Right cardiac atrium (tissue), 5 donors: ENCODE measurements around the gene ATP6V0A4. TPM values are rescaled to one million over a fixed set of nuclear protein-coding genes. Genes with fewer than 3 reads are reported as not detected.

Experiments
- ATAC-seq, 2 donors: fragments of 200-7000 bp; cut with Tn5 transposase; one replicate each; pipeline versions ENCODE4 v1.8.0 to v1.9.1; 2020; ENCODE audit warnings: moderate library complexity in 2 of 2, mild to moderate bottlenecking in 1 of 2
- DNase-seq, 3 donors: peaks; one replicate each; pipeline ENCODE4 v3.0.0-alpha.2; 2020
- H3K27ac ChIP-seq: one replicate; pipeline ENCODE4 v1.5.1; 2013; ENCODE audit warnings: mild to moderate bottlenecking, low read length, control low read depth, moderate library complexity
- H3K27me3 ChIP-seq: one replicate; pipeline ENCODE4 v1.6.1; 2013; ENCODE audit not compliant: control insufficient read depth, insufficient read depth
- H3K4me1 ChIP-seq: one replicate; pipeline ENCODE4 v1.6.1; 2013; ENCODE audit warnings: low read length; ENCODE audit not compliant: control insufficient read depth, insufficient read depth
- H3K4me3 ChIP-seq: one replicate; pipeline ENCODE4 v1.5.1; 2013; ENCODE audit warnings: low read length, control low read depth
- H3K9me3 ChIP-seq: one replicate; pipeline ENCODE4 v1.6.1; 2013; ENCODE audit warnings: low read length; ENCODE audit not compliant: control insufficient read depth
- WGBS: extraction: QIAGEN DNeasy Blood & Tissue Kit; methylation state at CpG from one replicate; pipeline ENCODE4 v1.1.7; 2013; 5-methylcytosine and 5-hydroxymethylcytosine counted together
- intact Hi-C, 4 donors: fragments of 100-400 bp; cut with DNase I; formaldehyde crosslinking; loops; one replicate each; pipeline versions ENCODE4 v1.11.0 to v1.14.0; 2022 to 2023
- polyA plus RNA-seq: library from polyadenylated mRNA; stranded (reverse); fragments of 200-250 nt; gene quantifications from one replicate; pipeline ENCODE4 v1.2.3, GENCODE V29; 2013
- total RNA-seq, 4 donors: library from RNA; stranded (reverse); fragmentation: NEBNext Ultra II Directional; extraction: Animal tissue kit (Norgen Biotek cat#: 25700); gene quantifications; one replicate each; pipeline ENCODE4 v1.2.1, GENCODE V29; 2021
- donor health status: healthy with polysubstance abuse.
- donor health status: DM: no; HTN: yes; CAD: no.
- donor health status: DM: no; HTN: no; CAD: no.
- donor health status: DM: no; HTN: yes; CAD: no; lungs with severe emphysema.
- donor health status: DM: yes; HTN: yes; CAD: no.

The ATP6V0A4 gene
- total and polyA plus RNA-seq, 5 donors: not detected

DNA sequence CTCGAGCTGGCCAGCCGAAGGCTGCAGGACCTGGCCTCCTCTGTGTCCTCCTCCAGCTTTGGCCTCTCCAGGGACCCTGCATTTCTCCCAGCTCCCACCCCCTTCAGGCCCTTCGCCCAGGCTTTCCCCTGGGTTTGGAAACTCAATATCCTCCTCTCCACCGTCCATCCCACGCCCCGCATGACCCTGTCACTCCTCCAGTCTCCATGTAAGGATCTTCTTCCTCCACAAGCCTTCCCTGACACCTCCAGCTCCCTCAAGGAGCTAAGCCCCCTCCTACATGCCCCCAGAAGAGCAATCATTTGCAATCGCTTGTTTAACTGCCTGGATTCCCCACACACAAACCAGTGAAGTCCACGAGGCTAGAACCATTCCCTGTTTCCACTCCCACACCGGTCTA, 24.8 kb downstream of the ATP6V0A4 start:
- ATAC-seq (no peak), DNase-seq (no peak)
- Histone ChIP-seq H3K4me1 (no peaks in the 10 kb centered on the region), H3K4me3 (no peak overlapping the region), H3K27me3 (no peaks in the 10 kb centered on the region), H3K27ac (no peak overlapping the region), H3K9me3 (no peaks in the 10 kb centered on the region)
- 75% methylated on average over 9 of the region's 9 CpGs for WGBS
- intact Hi-C loops: no loop called here

DNA sequence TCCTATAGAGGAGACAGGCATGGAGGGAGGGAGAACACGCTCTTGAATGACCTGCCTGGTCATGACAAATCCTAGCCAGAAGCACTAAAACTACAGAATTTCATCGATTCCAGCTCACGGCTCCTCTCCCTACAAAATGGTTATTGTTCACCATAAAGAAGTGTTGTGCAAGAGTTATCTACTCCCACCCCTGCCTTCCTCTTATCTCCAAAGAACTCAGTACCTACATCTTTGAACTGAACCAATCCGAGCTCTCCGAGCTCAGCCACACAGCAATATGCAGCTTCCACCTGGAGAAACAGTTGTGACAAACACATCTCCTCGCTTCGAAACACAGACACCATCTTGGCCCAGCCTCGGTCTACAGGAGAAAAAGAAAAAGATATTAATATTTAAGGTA, 27.1 kb downstream of the ATP6V0A4 start:
- 84% methylated on average over 8 of the region's 8 CpGs for WGBS

DNA sequence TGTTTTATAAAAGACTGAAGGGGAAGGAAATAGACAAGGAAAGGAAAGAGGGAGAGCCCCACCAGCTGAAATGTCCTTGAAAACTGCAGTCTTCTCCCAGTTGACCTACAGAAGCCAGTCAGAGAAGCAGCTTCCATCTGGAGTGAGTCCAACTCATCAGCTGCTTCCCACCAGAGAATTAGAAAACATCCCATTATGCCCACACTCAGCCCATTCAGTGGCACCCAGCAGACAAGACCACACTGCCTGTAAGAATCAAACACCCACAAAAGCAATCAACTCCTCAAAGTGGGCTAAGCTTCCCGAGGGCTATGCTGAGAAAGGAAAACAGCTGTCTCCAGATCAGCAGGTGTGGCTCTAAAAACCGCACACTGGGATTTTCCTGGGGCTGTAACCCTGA, 29.8 kb downstream of the ATP6V0A4 start:
- no peak overlapping the region for H3K27ac ChIP-seq
- no peaks in the 10 kb centered on the region for H3K27me3 ChIP-seq
- WGBS: 71% methylated on average over 2 of the region's 2 CpGs
- no peaks in the 10 kb centered on the region for H3K4me1 ChIP-seq
- DNase-seq: no peak
- no peak overlapping the region for H3K4me3 ChIP-seq
- no peak for ATAC-seq
- intact Hi-C loops: no loop called here
- no peaks in the 10 kb centered on the region for H3K9me3 ChIP-seq

More for the DNA sequence above, 27.1 kb downstream of the ATP6V0A4 start:
- H3K27me3 ChIP-seq: no peaks in the 10 kb centered on the region
- no peak for ATAC-seq
- intact Hi-C loops: no loop called here
- H3K4me1 ChIP-seq: no peaks in the 10 kb centered on the region
- no peak for DNase-seq
- H3K4me3 ChIP-seq: no peak overlapping the region
- no peak overlapping the region for H3K27ac ChIP-seq
- no peaks in the 10 kb centered on the region for H3K9me3 ChIP-seq

DNA sequence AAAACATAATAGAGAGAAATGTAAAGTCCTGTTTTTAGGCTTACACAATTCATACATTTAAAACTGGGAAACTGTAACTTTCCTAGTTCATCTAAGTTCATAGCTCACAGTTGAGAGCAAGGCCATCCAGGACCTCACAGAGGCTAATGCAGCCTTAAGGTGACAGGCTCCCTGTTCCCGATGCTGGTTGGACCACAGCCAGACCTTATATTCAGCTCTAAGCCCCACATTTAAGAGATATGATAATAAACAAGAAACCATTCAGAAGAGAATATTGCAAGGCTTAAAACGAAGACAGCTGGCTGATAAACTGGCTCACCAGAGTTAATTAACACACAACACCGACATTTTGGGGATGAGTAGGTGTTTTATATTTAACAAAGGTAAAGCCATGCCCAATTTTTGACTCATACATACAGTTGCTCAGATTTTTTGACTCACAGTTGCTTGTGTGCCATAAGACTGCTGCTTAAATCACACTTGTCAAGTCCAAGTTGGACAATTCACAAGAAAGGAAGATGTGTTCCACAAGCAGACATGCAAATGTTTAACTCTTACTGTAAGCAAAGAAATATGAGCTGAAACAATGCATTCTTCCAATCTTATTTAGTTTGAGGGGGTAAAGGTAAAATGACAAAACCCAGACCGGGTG, 41.3 kb downstream of the ATP6V0A4 start:
- H3K4me1 ChIP-seq: no peaks in the 10 kb centered on the region
- ATAC-seq: no peak
- no peak overlapping the region for H3K27ac ChIP-seq
- DNase-seq: no peak
- no peaks in the 10 kb centered on the region for H3K9me3 ChIP-seq
- H3K4me3 ChIP-seq: no peak overlapping the region
- intact Hi-C loops: no loop called here
- H3K27me3 ChIP-seq: no peaks in the 10 kb centered on the region
- WGBS: 47% methylated on average over 4 of the region's 4 CpGs

DNA sequence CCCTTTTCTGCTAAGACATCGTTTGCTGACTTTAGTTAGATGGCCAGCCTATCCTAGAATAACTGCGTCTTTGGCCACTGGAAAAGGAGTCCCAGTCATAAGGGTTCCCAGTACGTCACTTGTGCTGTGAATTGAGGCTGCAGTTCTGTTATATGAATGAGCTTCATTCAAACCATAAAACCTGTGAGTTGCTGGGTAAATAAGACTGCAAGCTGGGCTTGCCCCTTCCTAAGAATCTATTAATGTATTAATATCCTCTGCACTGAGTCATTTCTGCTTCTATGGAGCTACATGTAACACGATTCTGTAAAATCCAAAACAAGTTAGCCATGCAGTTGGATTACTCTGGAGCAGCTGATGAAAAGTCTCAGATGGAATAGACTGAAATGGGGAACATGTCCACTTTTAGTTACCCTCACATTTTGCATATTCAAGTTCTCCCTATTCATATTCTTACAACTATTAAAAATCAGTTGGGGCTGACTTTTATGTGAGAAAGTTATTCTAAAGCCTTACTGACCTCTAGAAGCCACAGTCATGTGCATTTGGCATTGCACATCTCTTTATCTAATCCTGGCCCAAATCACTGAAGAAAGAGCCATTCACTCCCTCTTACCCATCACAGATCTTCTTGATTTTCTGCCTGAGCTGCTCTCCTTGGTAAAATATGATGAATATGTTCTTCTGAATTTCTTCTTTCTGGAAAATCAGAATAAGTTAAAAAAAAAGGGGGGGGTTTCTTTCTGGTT, 42.0 kb downstream of the ATP6V0A4 start:
- intact Hi-C loops: no loop called here
- H3K27me3 ChIP-seq: no peaks in the 10 kb centered on the region
- H3K4me1 ChIP-seq: no peaks in the 10 kb centered on the region
- WGBS: 63% methylated on average over 4 of the region's 4 CpGs
- no peak overlapping the region for H3K4me3 ChIP-seq
- DNase-seq: no peak
- H3K27ac ChIP-seq: no peak overlapping the region
- no peaks in the 10 kb centered on the region for H3K9me3 ChIP-seq
- no peak for ATAC-seq

DNA sequence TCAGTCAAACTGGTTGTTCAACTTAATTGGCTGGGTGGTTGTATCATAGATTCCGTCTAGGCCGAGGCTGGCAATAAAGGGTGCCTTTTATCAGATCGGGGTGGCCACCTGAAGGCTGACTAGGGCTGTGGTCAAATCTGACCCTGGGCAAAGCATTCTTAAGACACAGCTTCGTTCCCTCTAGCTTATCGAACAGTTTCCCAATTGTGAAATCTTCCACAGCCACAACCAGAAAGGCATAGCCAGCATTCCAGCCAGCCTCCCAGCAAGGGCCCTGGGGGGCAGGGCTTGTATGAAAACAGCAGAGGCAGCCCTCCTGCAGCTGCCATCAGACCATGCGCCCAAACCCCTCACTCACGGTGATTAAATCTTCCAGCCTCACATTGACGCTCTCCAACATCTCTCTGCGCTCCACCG, 42.7 kb downstream of the ATP6V0A4 start:
- ATAC-seq (no peak), DNase-seq (no peak)
- no peaks in the 10 kb centered on the region for H3K27me3 ChIP-seq
- H3K9me3 ChIP-seq: no peaks in the 10 kb centered on the region
- no peaks in the 10 kb centered on the region for H3K4me1 ChIP-seq
- 81% methylated on average over 10 of the region's 10 CpGs for WGBS
- H3K27ac ChIP-seq: no peak overlapping the region
- no peak overlapping the region for H3K4me3 ChIP-seq
- intact Hi-C loops: no loop called here

DNA sequence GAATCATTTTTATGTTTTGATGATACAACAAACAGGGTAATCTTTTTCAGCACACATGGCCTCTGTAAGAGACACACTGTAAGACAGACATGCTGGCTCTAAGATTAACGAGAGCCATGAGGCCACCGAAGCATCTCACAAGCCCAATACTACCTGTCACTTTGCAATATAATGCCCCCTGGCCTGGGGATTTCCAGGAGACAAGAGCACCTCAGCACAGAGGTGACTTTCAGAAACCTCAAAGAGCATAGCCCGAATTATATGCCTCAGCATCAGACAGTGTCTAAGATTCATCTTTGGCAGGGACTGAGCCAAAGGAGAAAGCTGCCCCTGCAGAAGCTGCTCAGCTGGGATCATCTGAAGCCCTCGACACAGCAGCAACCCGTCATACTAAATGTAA, 44.4 kb downstream of the ATP6V0A4 start:
- H3K4me1 ChIP-seq: no peaks in the 10 kb centered on the region
- WGBS: 80% methylated on average over 5 of the region's 5 CpGs
- no peaks in the 10 kb centered on the region for H3K9me3 ChIP-seq
- no peaks in the 10 kb centered on the region for H3K27me3 ChIP-seq
- H3K27ac ChIP-seq: no peak overlapping the region
- DNase-seq (no peak), ATAC-seq (no peak)
- H3K4me3 ChIP-seq: no peak overlapping the region
- intact Hi-C loops: no loop called here

DNA sequence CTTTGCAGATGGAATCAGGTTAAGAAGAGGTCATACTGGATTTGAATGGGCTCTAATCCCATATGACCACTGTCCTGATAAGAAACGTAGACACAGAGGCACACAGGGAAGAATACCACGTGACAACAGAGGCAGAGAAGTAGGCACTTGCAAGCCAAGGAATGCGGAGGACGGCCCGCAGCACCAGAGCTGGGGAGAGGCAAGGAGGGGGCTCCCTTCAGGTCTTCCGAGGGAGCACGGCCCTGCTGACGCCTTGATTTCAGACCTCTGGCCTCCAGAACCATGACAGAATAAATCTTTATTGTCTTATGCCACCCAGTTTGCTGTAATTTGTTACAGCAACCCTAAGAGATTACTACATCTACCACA, 44.9 kb downstream of the ATP6V0A4 start:
- WGBS: 47% methylated on average over 8 of the region's 8 CpGs
- H3K9me3 ChIP-seq: no peaks in the 10 kb centered on the region
- no peak overlapping the region for H3K4me3 ChIP-seq
- DNase-seq: no peak
- H3K4me1 ChIP-seq: no peaks in the 10 kb centered on the region
- intact Hi-C loops: no loop called here
- H3K27ac ChIP-seq: no peak overlapping the region
- no peak for ATAC-seq
- no peaks in the 10 kb centered on the region for H3K27me3 ChIP-seq

DNA sequence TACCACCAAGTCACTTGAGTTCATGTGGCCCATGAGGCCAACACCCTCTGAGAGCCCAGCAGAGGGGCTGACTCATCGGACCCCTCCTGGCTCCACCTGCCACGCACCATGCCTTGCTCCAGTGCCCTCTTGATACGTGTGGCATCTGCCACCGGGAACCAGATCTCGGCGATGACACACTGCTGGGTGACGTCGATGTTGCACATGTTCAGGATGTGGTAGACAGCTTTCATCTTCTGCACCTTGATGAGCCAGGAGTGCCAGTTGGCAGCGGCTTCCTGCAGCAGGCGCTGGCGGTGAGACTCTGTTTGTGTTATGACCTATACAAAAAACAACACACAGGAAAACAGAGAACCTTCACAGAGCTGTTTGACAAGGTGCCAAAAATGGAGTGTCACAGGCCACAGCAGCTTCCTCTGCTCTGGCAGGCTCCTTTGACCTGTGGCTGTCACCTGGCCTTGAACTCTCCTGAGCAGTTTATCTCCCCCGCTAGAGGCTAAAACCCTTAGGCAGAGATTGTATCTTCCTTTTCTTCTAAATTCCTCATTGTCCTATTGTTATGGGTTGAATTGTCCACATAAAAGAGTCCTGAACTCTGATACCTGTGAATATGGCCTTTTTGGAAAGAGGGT, 45.4 kb downstream of the ATP6V0A4 start:
- no peaks in the 10 kb centered on the region for H3K4me1 ChIP-seq
- no peaks in the 10 kb centered on the region for H3K9me3 ChIP-seq
- H3K27ac ChIP-seq: no peak overlapping the region
- peak; percentile 15 to 64 (median 52) for DNase-seq
- WGBS: 39% methylated on average over 12 of the region's 12 CpGs
- peak in 1 of 2 donors; percentile 54 for ATAC-seq
- no peaks in the 10 kb centered on the region for H3K27me3 ChIP-seq
- no peak overlapping the region for H3K4me3 ChIP-seq
- intact Hi-C loops: no loop called here

DNA sequence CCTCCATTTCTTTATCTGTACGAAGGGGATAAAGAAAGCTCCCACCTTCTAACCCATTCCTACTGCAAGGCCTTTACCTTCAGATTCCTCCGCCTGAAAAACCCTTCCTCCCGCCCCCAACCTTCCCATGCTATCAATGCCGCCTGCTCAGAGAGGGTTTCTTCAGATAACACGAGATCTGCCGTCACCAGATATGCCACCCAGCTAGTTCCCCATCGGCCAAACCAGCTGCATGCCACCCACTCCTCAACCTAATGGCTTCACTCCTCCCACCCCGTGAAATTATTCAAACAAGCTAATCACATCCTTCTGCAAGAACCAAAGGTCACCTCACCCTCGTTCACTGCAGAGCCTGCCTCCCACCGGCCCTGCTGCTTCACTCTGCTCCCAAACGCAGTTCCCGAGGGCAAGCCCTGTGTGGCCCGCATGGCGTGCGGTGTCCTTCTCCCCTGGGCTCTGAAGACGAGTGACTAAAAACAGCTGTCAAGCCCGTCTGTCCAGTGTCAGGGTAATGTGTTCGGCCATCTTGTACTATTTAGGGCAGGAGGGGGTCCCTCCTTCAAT, 47.0 kb downstream of the ATP6V0A4 start:
- ATAC-seq: no peak
- WGBS: 66% methylated on average over 18 of the region's 18 CpGs

DNA sequence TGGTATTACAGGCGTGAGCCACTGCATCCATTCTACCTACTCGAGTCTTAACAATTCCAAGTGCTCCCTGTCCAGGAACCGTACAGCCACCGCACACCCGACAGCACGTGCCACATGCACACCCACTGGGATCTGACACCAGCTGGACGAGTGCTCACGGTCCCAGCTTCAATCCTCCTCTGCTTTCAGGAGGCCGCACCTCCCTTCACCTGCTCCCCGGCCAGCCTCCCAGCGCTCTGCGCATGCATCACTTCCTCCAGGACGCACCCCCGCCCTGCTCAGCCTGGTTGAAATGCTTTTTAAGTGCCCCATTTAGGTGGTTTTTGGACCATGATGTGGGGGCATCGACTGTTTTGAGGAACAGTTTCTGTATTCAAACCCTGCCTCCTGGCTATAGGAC, 47.5 kb downstream of the ATP6V0A4 start:
- 96% methylated on average over 15 of the region's 15 CpGs for WGBS
- intact Hi-C loops: no loop called here
- Histone ChIP-seq H3K4me3 (no peak overlapping the region), H3K27ac (no peak overlapping the region), H3K27me3 (no peaks in the 10 kb centered on the region), H3K4me1 (no peaks in the 10 kb centered on the region), H3K9me3 (no peaks in the 10 kb centered on the region)
- no peak for ATAC-seq
- no peak for DNase-seq

More for the DNA sequence above, 47.0 kb downstream of the ATP6V0A4 start:
- Histone ChIP-seq H3K27ac (no peak overlapping the region), H3K4me1 (no peaks in the 10 kb centered on the region), H3K4me3 (no peak overlapping the region), H3K9me3 (no peaks in the 10 kb centered on the region), H3K27me3 (no peaks in the 10 kb centered on the region)
- no peak for DNase-seq
- intact Hi-C loops: no loop called here
